Activated naive CD8-positive, alpha-beta T cell treated with anti-CD3 and anti-CD28 coated beads, Interleukin-2, amount 10 ng/mL, durations not matched to agents 7 days and 5 days (primary cell): ENCODE measurements around the gene KRT24. TPM values are rescaled to one million over a fixed set of nuclear protein-coding genes. Genes with fewer than 3 reads are reported as not detected.

Source experiments
- total RNA-seq, 2 experiments: library from RNA; stranded (reverse); gene quantifications; one replicate each; pipeline ENCODE4 v1.2.3, GENCODE V29; 2021

Gene KRT24
- total RNA-seq, 2 experiments from 2014 or later = not detected

Other genes with a start within 250 kb of the KRT24 start
- 1 to 10 TPM; 9.0 to 9.7 TPM for gene TNS4, start 202.1 kb downstream of the KRT24 start, total RNA-seq
- 100 to 1,000 TPM; 231 to 238 TPM for gene CCR7, start 138.3 kb downstream of the KRT24 start, total RNA-seq
- 100 to 1,000 TPM; 109 to 117 TPM for gene SMARCE1, start 55.9 kb downstream of the KRT24 start, total RNA-seq
- not detected for gene KRT222, start 38.6 kb downstream of the KRT24 start, total RNA-seq
- gene KRT25, start 51.6 kb upstream of the KRT24 start, total RNA-seq = not detected
- gene KRT26, start 68.4 kb upstream of the KRT24 start, total RNA-seq = not detected
- gene KRT27, start 78.8 kb upstream of the KRT24 start, total RNA-seq = not detected
- not detected for gene KRT28, start 96.2 kb upstream of the KRT24 start, total RNA-seq
- 10 to 100 TPM; 25.7 to 28.6 TPM for gene KRT10, start 118.9 kb upstream of the KRT24 start, total RNA-seq
- not detected for gene KRT12, start 163.5 kb upstream of the KRT24 start, total RNA-seq
- not detected for gene KRT20, start 181.5 kb upstream of the KRT24 start, total RNA-seq
- gene KRT23, start 233.9 kb upstream of the KRT24 start, total RNA-seq = not detected